Caki2 (cell line): ENCODE measurements around the gene TBPL1. TPM values are rescaled to one million over a fixed set of nuclear protein-coding genes. Genes with fewer than 3 reads are reported as not detected.

Experiments
- DNase-seq: peaks from one replicate; pipeline ENCODE4 v3.0.0-alpha.2; 2015; ENCODE audit warnings: low read depth
- in situ Hi-C: cut with HindIII; loops from 2 replicates; pipeline ENCODE4 v1.10.0; 2016; ENCODE audit warnings: low sequenced_read_pairs, low pct_unique_long_range_greater_than_20kb, mixed read lengths
- total RNA-seq: library from RNA; depleted of rRNA; stranded (reverse); fragments of >200 nt; shearing (Covaris generic); gene quantifications from 2 replicates; pipeline ENCODE4 v1.2.3, GENCODE V29; 2014; ENCODE audit warnings: low replicate concordance

The TBPL1 gene
- total RNA-seq, 1 experiment from 2014 or later: 48.8 TPM

DNA sequence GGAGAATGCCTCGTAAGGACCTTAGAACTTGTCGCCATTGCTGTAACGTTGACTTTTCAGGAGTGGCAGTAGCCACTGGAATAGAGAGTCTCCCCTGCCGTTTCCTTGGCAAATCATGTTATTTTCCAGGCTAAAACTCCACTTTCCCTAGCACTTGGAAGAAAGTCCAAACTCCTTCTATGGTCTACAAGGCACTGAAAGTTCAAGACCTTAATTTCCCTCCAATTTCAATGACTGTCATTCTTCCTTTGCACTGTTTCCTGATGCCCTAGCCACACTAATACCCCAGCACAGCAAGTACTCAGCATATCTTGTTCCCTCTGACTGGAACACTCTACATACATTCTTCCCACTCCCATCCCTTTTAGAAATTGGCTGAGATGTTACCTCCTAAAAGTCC is 1.8 kb upstream of the TBPL1 start:
- in situ Hi-C loops: no loop called here
- no peak for DNase-seq

DNA sequence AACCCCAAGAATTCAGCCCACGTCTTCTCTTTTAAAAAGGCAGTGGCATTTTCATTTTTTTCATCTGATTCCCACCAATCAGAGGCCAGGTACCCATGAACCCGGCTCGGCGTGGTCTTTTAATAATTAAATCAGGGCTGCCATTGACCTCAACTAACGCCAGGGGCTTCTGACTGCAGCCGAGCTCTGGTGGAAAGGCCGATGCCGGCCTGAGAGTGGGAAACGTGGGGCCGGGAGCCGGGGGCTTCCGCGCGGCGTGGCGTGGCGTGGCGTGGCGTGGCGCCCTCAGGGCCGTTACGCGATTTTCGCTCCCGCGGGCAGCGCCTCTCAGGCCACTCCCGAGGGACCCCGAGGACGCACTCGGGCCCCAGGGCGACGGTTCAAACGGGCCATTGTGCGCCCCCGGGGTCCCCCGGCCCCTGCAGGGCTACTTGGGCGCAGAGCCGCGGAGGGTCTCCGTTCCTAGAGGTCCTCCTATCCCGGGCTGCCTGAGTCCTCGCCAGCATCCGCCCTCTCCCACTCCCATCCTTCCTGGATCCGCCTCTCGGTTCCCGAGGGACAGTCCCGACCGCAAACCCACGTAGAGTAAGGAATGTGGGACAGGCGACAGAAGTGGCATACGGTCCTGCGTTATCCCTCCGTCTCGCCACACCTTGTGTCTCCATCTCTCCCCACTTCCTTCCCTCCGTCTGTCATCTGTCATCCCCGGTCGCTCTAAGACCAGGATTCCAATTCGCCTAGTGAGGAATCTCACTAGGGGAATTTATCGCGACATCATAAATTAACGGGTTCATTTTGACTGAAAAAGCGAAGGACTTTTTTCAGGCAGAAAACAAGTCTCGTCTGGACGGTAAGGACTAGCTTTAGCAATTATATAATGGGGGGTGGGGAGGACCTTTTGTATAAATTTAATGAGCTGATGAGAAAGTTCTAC is 876 bp upstream of the TBPL1 start:
- peak; percentile 72 for DNase-seq
- in situ Hi-C loops: no loop called here

DNA sequence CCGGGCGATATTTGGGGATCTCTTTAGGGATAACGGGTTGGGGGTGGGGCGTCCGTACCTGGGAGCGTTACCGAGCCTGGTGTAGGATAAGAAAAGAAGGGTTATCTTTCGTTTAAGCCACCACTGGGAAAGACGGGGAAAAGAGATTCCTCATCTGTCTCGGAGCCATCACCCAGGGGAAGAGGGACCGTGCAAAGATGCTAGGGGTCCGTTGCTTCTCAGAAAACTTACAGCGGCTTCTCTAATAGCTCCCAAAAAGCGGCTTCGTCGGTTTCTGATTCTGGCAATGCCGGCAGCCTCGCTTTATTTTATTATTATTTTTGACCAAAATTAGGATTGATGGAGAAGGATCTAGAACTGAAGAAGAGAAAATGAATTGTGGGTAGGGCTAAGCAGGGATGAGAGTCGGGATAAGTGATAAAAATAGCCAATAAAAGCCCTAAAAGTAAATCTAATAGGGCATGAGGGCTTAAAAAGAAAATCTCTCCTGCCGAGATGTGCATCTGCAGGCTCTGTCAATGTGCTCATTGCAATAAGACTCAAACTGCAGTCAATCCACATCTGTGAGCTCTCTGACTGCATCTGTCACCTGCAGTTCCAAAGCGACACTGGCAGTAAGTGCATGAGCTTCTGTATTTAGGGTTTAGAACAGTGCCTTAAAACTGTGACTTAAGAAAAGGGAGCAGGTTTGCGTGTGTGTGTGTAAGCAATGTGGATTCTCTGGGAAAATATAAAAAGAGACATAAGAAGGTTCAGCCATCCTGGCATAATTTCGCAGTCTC is 801 bp downstream of the TBPL1 start:
- no peak for DNase-seq
- in situ Hi-C loops: no loop called here

DNA sequence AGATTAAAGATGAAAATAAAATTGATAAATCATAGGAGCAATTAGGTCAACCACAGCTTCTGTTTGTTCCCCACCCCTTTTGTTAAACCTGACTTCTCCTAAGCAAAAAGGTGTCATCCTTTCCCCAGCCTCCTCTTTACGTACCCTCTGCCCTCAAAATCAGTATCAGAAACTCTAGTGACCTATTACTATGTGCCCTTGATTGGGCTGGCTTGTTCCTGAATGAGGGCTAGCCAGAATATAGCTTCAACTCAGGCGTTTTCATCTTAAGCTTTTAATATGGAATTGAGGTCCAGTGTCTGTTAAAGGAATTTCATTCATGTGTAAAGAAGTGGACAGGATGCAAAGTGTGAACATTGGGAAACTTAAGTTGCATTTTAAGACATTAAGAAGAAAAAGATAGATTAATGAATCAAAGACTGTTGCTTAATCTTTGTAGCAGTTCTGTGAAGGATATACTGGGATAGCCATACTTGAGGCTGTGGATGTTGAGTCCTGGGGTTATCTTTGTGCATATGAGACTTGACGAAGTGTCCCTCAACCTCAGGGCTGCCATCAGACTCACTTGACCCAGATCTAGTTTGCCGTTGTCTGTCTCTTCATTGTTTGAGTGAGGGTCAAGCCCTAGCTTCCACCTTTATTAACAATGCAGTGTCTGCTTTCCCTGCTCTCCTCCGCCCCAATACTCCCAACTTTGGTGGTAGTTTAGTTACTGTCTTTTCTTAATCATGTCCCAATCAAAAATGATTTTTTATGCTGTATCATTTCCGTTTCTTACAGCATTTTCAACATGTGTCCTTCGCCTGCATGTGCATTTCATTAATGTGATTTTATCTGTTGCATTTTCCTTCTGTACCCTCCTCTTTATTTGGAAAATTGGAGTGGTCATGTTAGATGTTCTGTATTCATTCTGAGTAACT is 1.9 kb downstream of the TBPL1 start:
- DNase-seq: no peak
- in situ Hi-C loops: no loop called here

DNA sequence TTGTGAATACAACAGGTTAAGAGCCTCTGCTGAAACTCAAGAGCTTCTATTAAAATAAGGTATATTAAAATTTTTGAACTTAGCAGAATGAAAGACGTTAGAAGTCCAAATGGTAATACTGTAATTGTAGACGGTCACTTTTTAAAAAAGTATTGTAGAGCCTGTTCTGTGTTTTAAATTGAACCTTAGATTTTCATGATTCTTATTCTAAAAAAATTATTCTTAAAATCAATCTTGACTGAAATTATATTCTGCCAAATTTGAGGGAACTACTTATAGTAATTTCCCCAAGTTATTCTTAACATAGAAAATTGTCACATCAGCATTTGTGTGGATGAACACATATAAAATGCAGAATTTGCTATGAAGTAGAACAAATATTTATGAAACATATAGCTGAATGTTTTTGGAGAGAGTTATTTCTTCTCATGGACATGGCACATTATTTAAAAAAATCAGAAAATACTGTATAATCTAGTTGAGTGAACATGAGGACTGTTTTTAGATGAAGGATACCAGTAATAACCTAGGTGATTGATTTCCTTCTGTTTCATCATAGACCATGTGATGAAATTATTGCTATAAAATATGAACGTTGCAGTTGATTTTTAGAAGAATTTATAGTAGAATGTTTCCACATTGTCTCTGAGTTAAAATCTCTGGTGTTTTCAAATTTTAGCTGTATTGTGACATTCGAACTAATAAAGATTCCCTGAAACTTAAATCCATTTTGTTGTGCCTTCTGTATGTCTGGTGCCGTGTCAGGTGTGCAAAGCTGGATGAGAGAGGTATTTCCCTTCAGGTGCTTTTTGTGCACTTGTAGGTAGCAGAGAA is 2.8 kb downstream of the TBPL1 start:
- no peak for DNase-seq
- in situ Hi-C loops: no loop called here

DNA sequence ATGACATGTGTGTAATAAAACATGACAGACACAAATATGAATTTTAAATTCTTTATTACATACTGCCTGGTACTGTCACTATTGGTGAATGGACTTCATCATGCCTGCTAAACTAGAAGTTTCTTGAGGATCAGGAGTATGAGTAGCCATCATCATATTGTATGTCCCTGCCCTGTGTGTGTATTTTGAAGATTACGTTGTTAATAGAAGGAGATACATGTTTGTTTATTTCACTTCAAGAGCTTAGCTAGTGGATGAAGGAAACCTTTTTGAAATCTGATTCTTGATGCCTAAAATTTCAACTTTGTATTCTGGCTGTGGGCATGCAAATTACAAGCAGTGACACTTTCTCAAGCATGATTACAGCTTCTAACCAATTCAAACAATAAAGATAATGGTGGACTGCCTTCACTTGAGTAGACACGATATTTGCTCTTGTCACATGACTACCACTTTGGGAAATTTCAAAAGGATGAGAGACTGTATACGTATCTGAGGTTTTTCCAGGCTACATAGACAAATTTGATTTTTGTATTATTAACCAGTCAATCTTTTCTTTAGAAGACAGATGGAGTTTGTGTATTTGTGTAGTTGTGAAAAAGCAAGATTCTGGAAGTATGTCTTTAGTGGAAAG is 3.5 kb downstream of the TBPL1 start:
- no peak for DNase-seq
- in situ Hi-C loops: no loop called here

DNA sequence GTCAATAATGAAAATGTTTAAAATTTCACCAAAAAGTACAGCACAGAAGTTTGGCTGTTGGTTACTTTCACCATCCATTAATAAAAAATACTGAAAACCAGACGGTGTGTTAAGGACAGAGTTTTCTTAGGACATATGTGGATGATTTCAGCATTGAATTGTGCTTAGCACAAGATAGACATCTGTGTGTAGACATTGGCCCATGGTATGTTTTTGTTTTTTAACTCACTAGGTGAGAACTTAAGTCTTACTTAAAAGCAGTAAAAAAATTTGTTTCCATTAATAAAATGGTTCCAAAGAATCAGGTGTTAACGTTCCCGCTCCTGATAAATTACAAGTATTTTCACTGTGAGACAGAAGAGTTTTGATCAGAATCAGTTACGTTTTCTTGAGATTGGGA is 4.2 kb downstream of the TBPL1 start:
- DNase-seq: no peak
- in situ Hi-C loops: no loop called here

DNA sequence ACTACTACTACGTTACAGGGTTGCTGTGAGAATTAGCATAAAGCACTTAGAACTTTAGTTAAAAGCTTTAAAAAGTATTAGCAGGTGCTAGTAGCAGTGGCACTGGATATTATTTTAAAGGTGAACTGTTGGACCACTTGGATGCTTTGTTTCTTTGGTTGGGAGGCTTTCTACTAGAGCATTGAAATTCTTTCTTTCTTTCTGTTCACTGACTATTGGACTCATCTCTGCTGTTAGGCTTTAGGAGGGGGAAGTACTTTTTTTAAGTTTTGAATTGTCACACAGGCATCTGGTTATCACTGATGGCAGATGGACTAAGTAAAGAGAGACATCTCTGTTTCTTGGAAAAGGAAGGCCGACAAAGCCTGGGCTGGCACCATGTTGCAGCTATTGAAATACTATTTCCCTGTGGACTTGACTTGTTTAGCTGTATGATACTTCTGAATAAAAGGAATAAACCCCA is 4.8 kb downstream of the TBPL1 start:
- in situ Hi-C loops: no loop called here
- DNase-seq: no peak

DNA sequence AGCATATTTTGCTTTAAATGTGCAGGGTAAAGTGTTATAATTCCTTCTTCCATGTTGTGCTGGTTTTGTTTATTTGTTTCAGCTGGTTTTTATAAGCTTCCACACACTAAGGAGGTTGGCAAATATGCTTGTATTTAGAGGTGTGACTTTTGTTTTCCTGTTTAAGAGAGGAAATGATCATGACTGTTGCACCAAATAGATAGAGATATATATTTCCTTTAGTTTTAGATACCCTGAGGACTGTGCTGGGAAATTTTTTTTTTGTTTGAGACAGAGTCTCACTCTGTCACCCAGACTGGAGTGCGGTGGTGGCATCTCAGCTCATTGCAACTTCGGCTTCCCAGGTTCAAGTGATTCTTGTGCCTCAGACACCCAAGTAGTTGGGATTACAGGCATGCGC is 5.8 kb downstream of the TBPL1 start:
- no peak for DNase-seq
- in situ Hi-C loops: no loop called here

DNA sequence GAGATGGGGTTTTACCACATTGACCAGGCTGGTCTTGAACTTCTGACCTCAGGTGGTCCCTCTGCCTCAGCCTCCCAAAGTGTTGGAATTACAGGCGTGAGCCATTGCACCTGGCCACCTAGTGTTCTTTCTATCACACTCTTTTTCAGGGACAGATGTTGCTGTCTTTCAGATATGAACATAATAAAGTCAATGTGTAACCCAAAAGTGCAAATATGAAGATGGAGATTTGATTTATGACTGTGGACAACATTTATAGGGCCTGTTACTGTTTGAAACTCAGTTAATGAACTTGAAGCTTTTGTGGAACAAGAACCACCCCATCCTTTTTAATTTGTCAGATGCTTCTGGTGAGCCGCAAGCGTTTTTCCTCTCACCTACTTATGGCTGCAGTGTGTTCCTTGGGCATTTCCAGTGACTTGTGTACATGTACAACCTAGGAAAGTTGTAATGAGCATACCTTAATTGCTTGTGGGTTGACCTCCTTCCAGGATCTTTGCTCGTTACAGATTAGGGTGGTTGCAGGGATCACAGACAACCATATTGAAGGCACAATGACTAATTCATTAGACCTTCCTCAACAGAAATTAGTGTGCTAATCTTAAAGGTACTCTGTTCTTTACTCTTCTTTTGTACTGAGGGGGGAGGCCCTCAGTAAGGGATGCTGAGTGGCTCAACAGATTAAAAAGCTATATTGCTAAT is 6.8 kb downstream of the TBPL1 start:
- DNase-seq: no peak
- in situ Hi-C loops: no loop called here

DNA sequence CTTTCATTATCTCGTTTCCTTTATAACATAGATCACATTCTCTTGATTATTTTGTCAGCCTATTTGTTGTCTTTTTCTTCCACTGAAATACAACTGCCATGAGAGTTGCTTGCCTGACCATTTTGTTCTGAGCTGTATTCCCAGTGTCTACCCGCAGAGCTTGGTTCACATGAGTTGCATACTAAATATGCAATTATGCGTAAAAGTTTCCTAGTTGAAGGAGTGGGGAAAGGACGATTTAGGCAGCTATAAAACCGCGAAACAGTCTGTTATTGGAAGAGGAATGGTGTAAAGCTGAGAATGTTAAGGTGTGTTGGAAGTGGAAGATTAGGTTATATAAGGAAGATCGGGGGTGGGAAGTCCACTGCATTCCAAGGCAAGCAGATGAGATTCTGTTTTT is 8.8 kb downstream of the TBPL1 start:
- DNase-seq: no peak
- in situ Hi-C loops: no loop called here

DNA sequence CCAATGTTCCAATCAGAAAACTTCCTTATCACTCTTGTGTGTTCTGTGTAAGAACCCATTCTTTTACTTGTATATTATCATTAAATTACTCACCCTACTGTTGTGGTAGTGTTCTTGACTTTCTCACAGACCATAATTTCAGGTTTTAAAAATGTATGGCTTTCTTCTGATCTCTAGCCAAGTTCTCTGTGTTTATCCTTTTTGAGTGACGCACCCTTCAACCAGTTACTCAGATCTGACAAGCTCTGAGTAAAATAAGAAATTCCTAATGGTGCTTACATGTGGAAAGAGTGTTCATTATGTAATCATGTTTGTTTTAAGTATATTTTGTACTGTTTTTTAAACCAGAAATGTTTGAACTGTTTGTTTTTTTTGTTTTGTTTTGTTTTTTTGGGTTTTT is 11.0 kb downstream of the TBPL1 start:
- in situ Hi-C loops: no loop called here
- no peak for DNase-seq

DNA sequence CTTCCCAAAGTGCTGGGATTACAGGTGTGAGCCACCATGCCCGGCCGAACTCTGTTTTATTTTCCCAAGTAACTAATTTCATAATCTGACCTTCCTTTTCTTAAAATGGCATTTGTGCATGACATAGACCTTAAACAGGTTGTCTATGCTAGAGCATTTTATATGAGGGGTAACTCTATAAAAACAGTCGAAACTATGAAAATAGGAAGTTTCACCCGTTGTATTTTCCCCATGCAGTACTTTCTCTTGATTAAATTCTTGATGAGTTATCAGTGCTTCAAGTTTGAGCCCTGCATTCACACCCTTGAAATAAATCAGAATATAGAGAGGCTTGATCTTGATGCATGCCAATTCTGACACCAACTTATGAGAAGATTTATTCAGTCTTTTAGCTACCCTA is 11.7 kb downstream of the TBPL1 start:
- DNase-seq: no peak
- in situ Hi-C loops: no loop called here

DNA sequence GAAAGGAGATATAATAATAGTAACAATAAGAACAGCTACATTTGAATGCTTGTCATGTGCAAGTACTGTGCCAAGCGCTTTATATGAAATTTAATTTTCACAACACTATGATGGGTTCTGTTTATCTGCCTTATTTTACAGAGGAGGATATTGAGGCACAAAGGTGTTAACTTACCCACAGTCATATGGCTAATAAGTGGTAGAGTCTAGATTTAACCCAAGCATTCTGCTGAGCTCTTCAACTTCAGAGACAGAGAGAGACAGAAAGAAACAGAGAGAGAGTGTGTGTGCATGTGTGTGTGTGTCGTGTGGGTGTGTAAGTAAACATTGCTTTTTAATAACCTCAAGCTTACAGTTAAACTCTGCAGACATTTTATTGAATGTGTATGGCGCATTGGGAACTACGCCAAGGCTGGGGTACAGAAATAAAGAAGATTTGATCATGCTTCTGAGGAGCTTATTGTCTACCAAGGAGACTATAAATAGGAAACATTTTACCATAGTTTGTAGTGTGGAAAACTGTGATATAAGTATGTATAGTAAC is 12.9 kb downstream of the TBPL1 start:
- no peak for DNase-seq

DNA sequence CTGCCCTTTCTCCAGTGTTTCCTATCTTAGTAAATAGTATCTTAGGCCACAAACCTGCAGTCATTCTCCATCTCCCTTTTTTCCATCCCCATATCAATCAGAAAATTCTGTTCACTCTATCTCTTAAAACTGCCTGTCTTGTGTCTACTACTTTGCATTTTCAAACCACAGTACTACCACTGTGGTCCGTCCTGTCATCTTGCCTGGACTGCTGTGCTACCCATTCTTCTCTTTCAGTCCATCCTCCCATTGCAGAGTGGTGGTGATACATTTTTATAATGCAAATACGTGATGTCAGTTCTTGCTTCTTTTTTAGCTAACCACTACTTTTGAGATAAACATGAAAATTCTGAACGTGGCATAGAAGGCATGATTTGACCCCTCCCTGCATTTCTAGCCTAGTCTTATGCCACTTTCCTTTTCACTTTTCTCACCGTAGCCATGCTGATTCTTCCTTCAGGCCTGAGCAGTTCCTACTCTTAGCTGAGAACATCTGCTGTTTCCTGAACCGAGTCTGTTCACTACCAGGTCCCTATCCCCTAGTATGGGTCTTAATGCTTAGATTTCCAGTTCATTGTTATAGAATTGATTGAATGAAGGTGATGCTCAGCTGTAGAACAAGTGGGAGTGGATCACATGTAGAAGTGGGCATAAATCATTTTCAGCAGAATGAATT is 13.8 kb downstream of the TBPL1 start:
- in situ Hi-C loops: no loop called here

More for the DNA sequence above, 12.9 kb downstream of the TBPL1 start:
- in situ Hi-C loops: no loop called here

DNA sequence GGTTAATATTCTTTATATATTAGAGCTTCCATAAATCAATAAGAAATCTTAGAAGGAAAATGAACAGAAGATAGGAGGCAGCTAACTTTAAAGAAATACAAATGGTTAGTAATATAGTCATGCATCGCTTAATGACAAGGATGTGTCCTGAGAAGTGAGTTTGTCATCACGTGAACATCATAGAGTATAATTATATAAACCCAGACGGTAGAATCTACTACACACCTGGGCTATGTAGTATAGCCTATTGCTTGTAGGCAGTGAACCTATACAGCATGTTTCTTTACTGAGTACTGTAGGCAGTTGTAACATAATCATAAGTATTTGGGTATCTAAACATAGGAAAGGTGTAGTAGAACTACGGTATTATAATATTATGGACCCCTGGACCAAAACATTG is 14.3 kb downstream of the TBPL1 start:
- in situ Hi-C loops: no loop called here

More for the DNA sequence above, 13.8 kb downstream of the TBPL1 start:
- no peak for DNase-seq

More for the DNA sequence above, 14.3 kb downstream of the TBPL1 start:
- DNase-seq: no peak
